ENCODE data around the gene RHBDD3.

RHBDD3 gene

GRCh38 chr22:29263791-29264276 lies 3.9 kb downstream of the RHBDD3 start:
- no peaks in the 10 kb centered on the region for H3K27me3 ChIP-seq
- TF ChIP-seq, protein P1, sequence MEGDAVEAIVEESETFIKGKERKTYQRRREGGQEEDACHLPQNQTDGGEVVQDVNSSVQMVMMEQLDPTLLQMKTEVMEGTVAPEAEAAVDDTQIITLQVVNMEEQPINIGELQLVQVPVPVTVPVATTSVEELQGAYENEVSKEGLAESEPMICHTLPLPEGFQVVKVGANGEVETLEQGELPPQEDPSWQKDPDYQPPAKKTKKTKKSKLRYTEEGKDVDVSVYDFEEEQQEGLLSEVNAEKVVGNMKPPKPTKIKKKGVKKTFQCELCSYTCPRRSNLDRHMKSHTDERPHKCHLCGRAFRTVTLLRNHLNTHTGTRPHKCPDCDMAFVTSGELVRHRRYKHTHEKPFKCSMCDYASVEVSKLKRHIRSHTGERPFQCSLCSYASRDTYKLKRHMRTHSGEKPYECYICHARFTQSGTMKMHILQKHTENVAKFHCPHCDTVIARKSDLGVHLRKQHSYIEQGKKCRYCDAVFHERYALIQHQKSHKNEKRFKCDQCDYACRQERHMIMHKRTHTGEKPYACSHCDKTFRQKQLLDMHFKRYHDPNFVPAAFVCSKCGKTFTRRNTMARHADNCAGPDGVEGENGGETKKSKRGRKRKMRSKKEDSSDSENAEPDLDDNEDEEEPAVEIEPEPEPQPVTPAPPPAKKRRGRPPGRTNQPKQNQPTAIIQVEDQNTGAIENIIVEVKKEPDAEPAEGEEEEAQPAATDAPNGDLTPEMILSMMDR (IDR thresholded peaks at IDR 0.05; ENCODE audit: low read depth, low read length): no peak
- DNase-seq: no peak
- no peak overlapping the region for H3K4me3 ChIP-seq (ENCODE audit: low read depth, low read length)
- no peaks in the 10 kb centered on the region for H3K9me3 ChIP-seq
- peaks cover 6% of the 10 kb centered on the region; the same call in 1 of the 2 replicates for H3K4me1 ChIP-seq
- H3K36me3 ChIP-seq: peaks cover 45% of the 10 kb centered on the region

GRCh38 chr22:29260601-29261315 lies 7.0 kb downstream of the RHBDD3 start:
- TF ChIP-seq, protein P1 (IDR thresholded peaks at IDR 0.05; ENCODE audit: low read depth, low read length): no peak
- Histone ChIP-seq H3K9me3 (no peaks in the 10 kb centered on the region), H3K4me1 (peaks cover 6% of the 10 kb centered on the region; the same call in 1 of the 2 replicates), H3K36me3 (peaks cover 34% of the 10 kb centered on the region), H3K4me3 (ENCODE audit: low read depth, low read length) (no peak overlapping the region), H3K27me3 (no peaks in the 10 kb centered on the region)
- DNase-seq: no peak

- H3K4me3 ChIP-seq (ENCODE audit: low read depth, low read length): no peak overlapping the region
- no peaks in the 10 kb centered on the region for H3K27me3 ChIP-seq
- peaks cover 6% of the 10 kb centered on the region; the same call in 1 of the 2 replicates for H3K4me1 ChIP-seq
- TF ChIP-seq, protein P1 (IDR thresholded peaks at IDR 0.05; ENCODE audit: low read depth, low read length): no peak
- H3K9me3 ChIP-seq: no peaks in the 10 kb centered on the region
- DNase-seq: peak; percentile 69
- peaks cover 27% of the 10 kb centered on the region for H3K36me3 ChIP-seq
Measured at GRCh38 chr22:29260031-29260560, 7.7 kb downstream of the RHBDD3 start.

GRCh38 chr22:29259253-29259899 lies 8.4 kb downstream of the RHBDD3 start:
- TF ChIP-seq, protein P1 (IDR thresholded peaks at IDR 0.05; ENCODE audit: low read depth, low read length): peak; percentile 31; the same call in 1 of the 2 replicates

DNA sequence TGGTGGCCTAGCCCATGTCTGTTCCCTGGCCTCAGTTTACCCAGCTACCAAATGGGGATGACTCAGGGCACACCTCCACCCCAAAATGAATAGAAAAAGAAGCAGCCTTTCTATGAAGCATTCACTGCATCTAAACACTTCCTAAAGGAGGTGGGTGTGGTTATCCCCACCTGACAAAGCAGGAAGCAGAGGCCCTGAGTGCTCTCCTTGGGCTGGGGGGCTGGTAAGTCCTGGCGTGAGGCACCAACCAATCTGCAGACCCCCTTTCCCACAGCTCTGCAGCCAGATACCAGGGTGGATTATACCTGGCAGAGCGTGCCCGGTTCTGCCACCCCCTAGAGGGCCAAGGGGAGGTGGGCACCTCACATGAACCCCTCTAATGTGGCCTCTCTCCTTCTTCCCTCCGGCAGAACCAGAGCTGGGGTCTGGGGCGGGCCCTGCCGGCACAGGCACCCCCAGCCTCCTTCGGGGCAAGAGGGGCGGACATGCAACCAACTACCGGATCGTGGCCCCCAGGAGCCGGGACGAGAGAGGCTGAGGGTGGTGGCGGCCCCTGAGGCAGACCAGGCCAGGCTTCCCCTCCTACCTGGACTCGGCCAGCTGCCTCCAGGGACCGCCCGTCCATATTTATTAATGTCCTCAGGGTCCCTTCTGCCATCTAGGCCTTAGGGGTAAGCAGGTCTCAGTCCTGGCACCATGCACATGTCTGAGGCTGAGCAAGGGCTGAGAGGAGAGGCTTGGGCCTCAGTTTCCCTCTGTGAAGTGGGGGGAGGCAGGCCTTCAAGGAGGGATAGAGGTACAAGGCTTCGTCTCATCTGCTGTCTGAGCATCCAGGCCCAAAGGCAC lies 9.2 kb downstream of the RHBDD3 start:
- Histone ChIP-seq H3K36me3 (peaks cover 14% of the 10 kb centered on the region; the same call in 1 of the 2 replicates), H3K4me3 (ENCODE audit: low read depth, low read length) (no peak overlapping the region), H3K4me1 (peaks cover 6% of the 10 kb centered on the region; the same call in 1 of the 2 replicates), H3K9me3 (no peaks in the 10 kb centered on the region), H3K27me3 (no peaks in the 10 kb centered on the region)
- no peak for DNase-seq
- TF ChIP-seq, protein P1 (IDR thresholded peaks at IDR 0.05; ENCODE audit: low read depth, low read length): no peak

More at GRCh38 chr22:29259253-29259899, 8.4 kb downstream of the RHBDD3 start:
- peak; percentile 28 for DNase-seq
- Histone ChIP-seq H3K27me3 (no peaks in the 10 kb centered on the region), H3K36me3 (peaks cover 20% of the 10 kb centered on the region), H3K9me3 (no peaks in the 10 kb centered on the region), H3K4me3 (ENCODE audit: low read depth, low read length) (no peak overlapping the region), H3K4me1 (peaks cover 6% of the 10 kb centered on the region; the same call in 1 of the 2 replicates)

Measured in BE2C (cell line).